Stimulated activated CD8-positive, alpha-beta memory T cell treated with anti-CD3 and anti-CD28 coated beads, Interleukin-12 subunit alpha, Interleukin-12 subunit beta, amount 100 ng/mL, for 1 hour (primary cell): ENCODE measurements around the gene AUTS2.

Source experiments
- DNase-seq: peaks from one replicate; pipeline ENCODE4 v3.0.0-alpha.2; 2020; ENCODE audit warnings: low read depth

AUTS2 gene

GRCh38 chr7:70758646-70759045 lies 1160.4 kb downstream of the AUTS2 start:
- DNase-seq = no peak

GRCh38 chr7:70759674-70760073 lies 1161.4 kb downstream of the AUTS2 start:
- DNase-seq = no peak

DNA sequence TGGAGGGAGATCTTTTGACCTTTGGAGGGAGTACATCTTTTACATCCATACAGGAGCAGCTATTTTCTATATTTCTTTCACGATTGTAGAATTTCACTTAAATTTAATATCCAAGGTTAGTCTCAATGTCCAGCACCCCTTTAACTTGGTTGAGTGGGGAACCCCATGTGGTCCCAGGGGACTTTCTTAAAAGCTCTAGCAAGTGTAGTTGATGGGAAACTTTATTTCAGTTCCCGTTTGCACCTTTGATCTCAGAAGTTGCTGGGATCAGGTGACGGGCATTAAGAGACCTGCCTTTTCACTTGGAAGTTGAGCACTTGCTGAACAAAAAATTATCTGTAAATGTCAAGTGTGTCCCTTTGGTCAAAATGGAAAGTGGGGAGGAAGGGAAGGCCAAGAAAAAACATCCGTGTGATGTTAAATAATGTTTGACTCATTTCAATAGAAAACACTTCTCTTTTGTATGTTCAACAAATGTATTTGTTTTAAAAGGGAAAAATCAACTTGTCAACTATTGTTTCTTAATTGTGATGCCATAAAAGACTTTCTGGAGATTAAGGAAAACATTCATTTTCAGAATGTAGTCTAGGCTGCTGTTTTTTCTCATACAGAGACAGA lies 1163.5 kb downstream of the AUTS2 start:
- no peak for DNase-seq

GRCh38 chr7:70762696-70763095 lies 1164.4 kb downstream of the AUTS2 start:
- no peak for DNase-seq

- no peak for DNase-seq
These were observed 1165.9 kb downstream of the AUTS2 start for GRCh38 chr7:70763961-70764691.

- no peak for DNase-seq
These were observed 1166.5 kb downstream of the AUTS2 start for GRCh38 chr7:70764701-70765208.

DNA sequence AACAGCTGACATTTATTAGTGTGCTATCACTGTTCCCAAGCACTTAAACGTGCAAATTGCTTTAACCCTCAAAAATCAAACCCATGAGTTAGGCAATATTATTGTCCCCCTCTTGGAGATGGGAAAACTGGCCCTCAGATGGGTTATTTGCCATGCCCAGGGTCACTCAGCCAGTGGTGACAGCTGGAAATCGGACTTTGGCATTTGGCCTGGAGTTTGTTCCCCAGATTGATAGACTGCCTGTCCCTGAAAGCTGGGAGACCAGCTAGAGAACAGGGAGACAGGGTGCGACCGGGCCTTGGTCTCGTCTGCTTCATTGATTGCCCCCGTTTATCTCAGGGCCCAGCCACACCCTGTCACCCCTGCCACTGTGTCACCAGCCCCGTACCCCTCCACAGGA lies 1167.4 kb downstream of the AUTS2 start:
- no peak for DNase-seq

DNA sequence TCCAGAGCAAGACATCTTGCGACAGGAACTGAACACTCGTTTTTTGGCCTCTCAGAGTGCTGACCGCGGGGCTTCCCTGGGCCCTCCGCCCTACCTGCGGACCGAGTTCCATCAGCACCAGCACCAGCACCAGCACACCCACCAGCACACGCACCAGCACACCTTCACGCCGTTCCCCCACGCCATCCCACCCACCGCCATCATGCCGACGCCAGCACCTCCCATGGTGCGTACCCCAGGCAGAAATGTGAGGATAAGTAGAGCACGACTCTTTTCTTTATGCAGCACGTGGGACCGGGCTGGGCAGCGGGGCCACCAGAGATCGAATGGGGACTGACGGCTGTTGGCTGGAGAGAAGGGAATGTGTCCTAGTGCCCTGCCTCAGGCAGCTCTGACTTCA lies 1167.8 kb downstream of the AUTS2 start:
- DNase-seq = no peak

- no peak for DNase-seq
These were observed 1168.4 kb downstream of the AUTS2 start for GRCh38 chr7:70766694-70767093.

- DNase-seq = no peak
These were observed 1171.9 kb downstream of the AUTS2 start for GRCh38 chr7:70770154-70770553.

DNA sequence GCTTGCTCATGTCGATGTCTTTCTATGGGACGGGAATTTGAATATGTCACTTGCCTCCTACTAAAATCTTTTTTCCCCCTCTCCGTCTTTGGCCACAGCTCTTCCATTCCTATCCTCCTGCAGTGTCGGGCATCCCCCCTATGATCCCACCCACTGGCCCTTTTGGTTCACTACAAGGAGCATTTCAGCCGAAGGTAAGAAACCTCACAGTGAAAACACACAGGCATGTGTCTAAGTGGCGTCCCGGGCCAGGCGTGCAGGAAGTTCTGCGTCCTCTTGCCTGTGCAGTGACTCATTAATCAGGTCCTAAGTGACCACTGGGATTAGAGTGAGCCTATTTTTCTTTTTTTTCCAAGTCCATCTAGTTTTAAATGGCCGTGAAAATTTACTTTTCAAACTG lies 1173.2 kb downstream of the AUTS2 start:
- no peak for DNase-seq

DNA sequence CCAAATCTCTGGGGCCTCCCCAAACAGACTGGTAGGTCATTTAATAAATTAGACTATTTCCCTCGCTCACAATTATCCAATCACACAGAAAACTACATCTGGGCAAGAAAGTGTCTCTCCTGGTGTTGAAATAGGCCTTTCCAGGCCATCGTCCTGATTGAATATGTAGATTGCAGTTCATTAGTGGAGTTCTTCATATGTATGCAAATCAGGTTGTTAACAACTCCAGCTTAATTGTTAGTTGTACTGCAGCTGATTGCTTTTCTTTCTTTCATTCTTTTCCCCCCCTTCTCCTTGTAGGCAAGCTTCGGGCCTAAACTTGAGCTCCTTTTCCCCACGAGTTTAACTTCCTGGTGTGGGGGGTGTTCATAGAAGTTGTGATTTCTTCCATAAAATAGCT lies 1174.6 kb downstream of the AUTS2 start:
- DNase-seq = no peak

DNA sequence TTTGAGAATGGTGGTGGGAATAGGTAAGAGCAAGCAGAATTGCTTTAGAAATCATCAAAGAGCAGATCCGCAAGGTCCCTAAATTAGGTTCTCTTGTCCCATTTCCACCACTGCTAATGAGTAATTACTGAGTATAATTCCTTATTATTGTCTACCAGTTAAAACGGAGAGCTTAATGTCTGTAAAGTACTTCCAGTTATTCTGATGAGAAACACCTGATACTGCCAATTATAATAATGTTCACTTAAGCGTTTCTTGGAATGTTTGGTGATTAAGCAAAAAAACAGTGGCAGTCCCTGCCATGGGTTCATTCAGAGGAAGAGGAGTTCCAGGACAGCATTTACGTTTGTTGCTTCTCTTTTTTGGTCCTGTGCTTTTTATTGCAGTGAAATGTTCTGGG lies 1175.1 kb downstream of the AUTS2 start:
- no peak for DNase-seq

- DNase-seq = no peak
These were observed 1176.8 kb downstream of the AUTS2 start for GRCh38 chr7:70774950-70775527.

GRCh38 chr7:70775570-70776156 lies 1177.4 kb downstream of the AUTS2 start:
- DNase-seq = no peak

DNA sequence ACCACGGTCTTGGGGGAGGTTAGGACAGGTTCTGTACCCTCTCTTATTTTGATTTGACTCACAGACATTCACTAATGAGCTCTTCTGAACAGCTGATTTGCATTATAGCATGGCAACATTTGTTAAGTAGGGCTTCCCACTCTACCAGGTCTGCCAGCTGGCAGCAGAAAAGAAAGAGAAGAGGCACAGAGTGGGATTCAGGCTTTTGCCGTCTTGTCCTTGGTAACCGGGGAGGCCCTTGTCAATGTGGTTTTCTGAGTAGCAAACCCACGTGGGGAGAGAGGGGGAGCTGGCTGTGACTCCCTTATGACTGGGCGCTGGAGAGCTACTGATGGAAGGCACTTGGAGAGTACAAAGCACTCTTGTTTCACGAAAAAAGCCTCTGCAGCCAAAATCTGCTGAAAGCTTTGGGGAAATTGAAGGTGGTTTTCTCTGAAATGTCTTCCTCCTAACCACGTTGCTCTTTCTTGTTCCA lies 1178.4 kb downstream of the AUTS2 start:
- no peak for DNase-seq

- no peak for DNase-seq
These were observed 1179.0 kb downstream of the AUTS2 start for GRCh38 chr7:70777251-70777650.

GRCh38 chr7:70778585-70778984 lies 1180.3 kb downstream of the AUTS2 start:
- no peak for DNase-seq

DNA sequence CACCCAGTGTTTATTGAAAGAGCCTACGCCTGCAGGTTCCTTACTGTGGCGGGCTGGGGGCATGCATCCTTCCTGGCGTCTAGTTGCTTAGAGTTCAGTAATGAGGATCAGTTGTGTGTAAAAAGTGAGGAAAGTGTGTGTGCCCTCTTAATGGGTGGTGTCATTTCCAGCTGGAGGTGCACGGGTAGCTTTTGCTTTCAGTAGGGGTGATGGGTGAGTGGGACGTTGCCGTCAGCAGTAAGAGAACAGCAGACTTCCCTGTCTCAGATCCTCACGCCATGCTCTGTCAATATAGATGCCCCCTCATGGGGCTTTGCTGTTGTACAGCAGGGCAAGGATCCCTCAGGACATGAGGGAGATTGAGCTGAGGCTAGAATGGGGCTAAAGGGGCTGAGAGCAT lies 1181.0 kb downstream of the AUTS2 start:
- no peak for DNase-seq

DNA sequence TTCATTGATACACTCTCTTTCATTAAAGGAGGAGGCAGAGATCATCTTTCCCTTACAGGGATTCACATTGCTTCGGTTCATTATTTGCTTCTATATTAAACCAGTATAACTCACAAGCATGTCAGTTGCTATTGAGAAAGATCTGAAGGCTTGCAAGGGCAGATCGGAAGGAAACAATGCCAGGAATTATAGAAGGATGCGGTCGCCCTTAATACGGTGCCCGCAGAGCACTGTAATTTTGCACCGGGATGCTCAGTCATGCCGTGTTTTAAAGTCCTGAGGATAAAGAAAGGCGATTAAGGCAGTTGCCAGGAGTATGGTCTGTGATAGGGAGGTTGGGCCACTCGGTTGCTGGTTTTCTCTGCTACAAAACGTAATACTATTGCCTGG lies 1183.6 kb downstream of the AUTS2 start:
- no peak for DNase-seq

- DNase-seq = no peak
These were observed 1184.5 kb downstream of the AUTS2 start for GRCh38 chr7:70782796-70783195.

GRCh38 chr7:70785427-70785826 lies 1187.2 kb downstream of the AUTS2 start:
- DNase-seq = no peak

- no peak for DNase-seq
These were observed 1187.8 kb downstream of the AUTS2 start for GRCh38 chr7:70786076-70786475.
